H1 (cell line): Measurements from ENCODE around the gene HOXD1. TPM values are rescaled to one million over a fixed set of nuclear protein-coding genes. Genes with fewer than 3 reads are reported as not detected.

Source experiments
- CTCF ChIA-PET: fragments of 300-600 bp; sonication (Branson Sonifier 250); formaldehyde crosslinking; loops from one replicate; lab custom pipeline; 2021; ENCODE audit not compliant: partially characterized antibody; lab: Charles Lee
- POLR2A ChIA-PET: fragments of 300-600 bp; sonication (Branson Sonifier 250); formaldehyde crosslinking; loops from one replicate; lab custom pipeline; 2021; ENCODE audit warnings: inconsistent platforms; ENCODE audit not compliant: partially characterized antibody; lab: Charles Lee
- DNase-seq, 2 experiments: peaks; one replicate each; pipeline versions ENCODE4 v3.0.0 to v3.0.0-alpha.2; 2010 to 2022; ENCODE audit warnings: low spot score in 2 of 2, low read depth in 1 of 2, mixed read lengths in 1 of 2
- FAIRE-seq: peaks from 2 replicates; lab custom pipeline; 2011; peaks lifted over from hg19 to GRCh38; lab: Jason Lieb, UNC
- H2AFZ ChIP-seq: 2 replicates; pipeline ENCODE4 v1.8.1; 2012; ENCODE audit warnings: low read length, inconsistent platforms
- H2AK5ac ChIP-seq: 2 replicates; pipeline ENCODE4 v1.6.1; 2013; ENCODE audit warnings: low read depth, low read length
- H2BK120ac ChIP-seq: replicated peaks from 2 replicates; pipeline ENCODE3; 2013; ENCODE audit warnings: low read depth, low read length, inconsistent platforms
- H2BK12ac ChIP-seq: 2 replicates; pipeline ENCODE4 v1.6.1; 2013; ENCODE audit warnings: low read depth, low read length
- H2BK15ac ChIP-seq: 2 replicates; pipeline ENCODE4 v1.6.1; 2013; ENCODE audit warnings: low read length
- H2BK20ac ChIP-seq: 2 replicates; pipeline ENCODE4 v1.6.1; 2013; ENCODE audit warnings: low read length
- H2BK5ac ChIP-seq: 2 replicates; pipeline ENCODE4 v1.6.1; 2013; ENCODE audit warnings: low read depth, low read length
- H3K14ac ChIP-seq: 2 replicates; pipeline ENCODE4 v1.6.1; 2013; ENCODE audit warnings: inconsistent platforms; ENCODE audit not compliant: insufficient read length
- H3K18ac ChIP-seq: 2 replicates; pipeline ENCODE4 v1.6.1; 2013; ENCODE audit warnings: low read length; ENCODE audit errors: extremely low read depth
- H3K23ac ChIP-seq: 2 replicates; pipeline ENCODE4 v1.6.1; 2013; ENCODE audit warnings: inconsistent platforms; ENCODE audit not compliant: insufficient read length
- H3K23me2 ChIP-seq: 2 replicates; pipeline ENCODE4 v1.6.1; 2013; ENCODE audit warnings: low read depth, low read length
- H3K27ac ChIP-seq: 2 replicates; pipeline ENCODE4 v1.6.1; 2011; ENCODE audit warnings: low read depth, low read length, inconsistent platforms
- H3K27me3 ChIP-seq, 4 experiments: replicated peaks in 1 of 4; 1 replicate in 1 of 4; 2 replicates in 3 of 4; pipeline versions ENCODE4 v1.6.1 to v1.8.1; 2011 to 2013; ENCODE audit warnings: low read length in 3 of 4, mild to moderate bottlenecking in 3 of 4, inconsistent platforms in 2 of 4, mixed read lengths in 2 of 4, moderate library complexity in 1 of 4; ENCODE audit not compliant: control insufficient read depth in 3 of 4, insufficient read depth in 3 of 4; ENCODE audit errors: extremely low read depth in 1 of 4
- H3K36me3 ChIP-seq, 4 experiments: 2 replicates each; pipeline versions ENCODE4 v1.6.1 to v1.8.1; 2011 to 2013; ENCODE audit warnings: mild to moderate bottlenecking in 4 of 4, low read length in 3 of 4, moderate library complexity in 2 of 4, control low read depth in 1 of 4, inconsistent platforms in 1 of 4; ENCODE audit not compliant: insufficient read depth in 4 of 4, control insufficient read depth in 2 of 4
- H3K4ac ChIP-seq: replicated peaks from 2 replicates; pipeline ENCODE3; 2013; ENCODE audit warnings: low read length, low read depth, mixed read lengths, inconsistent platforms; ENCODE audit not compliant: insufficient read length
- H3K4me1 ChIP-seq, 4 experiments: replicated peaks in 1 of 4; 1 replicate in 1 of 4; 2 replicates in 3 of 4; pipeline versions ENCODE4 v1.6.1 to v1.8.1; 2011 to 2013; ENCODE audit warnings: low read length in 3 of 4, inconsistent platforms in 2 of 4, mixed read lengths in 1 of 4; ENCODE audit not compliant: insufficient read depth in 4 of 4, control insufficient read depth in 3 of 4
- H3K4me2 ChIP-seq, 2 experiments: 2 replicates each; pipeline versions ENCODE4 v1.6.1 to v1.8.1; 2011 to 2013; ENCODE audit warnings: low read depth in 2 of 2, low read length in 2 of 2, control low read depth in 1 of 2, inconsistent platforms in 1 of 2, mild to moderate bottlenecking in 1 of 2; ENCODE audit not compliant: insufficient read depth in 1 of 2
- H3K4me3 ChIP-seq, 4 experiments: fragments of 200-600, 300-600 bp in 1 of 4; sonication (generic), shearing (Covaris generic), sonication (Bioruptor Twin) in 1 of 4; 2 replicates each; pipeline versions ENCODE4 v1.5.1 to v1.8.1; 2011 to 2016; ENCODE audit warnings: low read length in 4 of 4, low read depth in 3 of 4, control low read depth in 2 of 4, inconsistent platforms in 2 of 4, mild to moderate bottlenecking in 2 of 4, mixed read lengths in 1 of 4, moderate library complexity in 1 of 4; ENCODE audit not compliant: insufficient read depth in 2 of 4; ENCODE audit errors: extremely low read depth in 1 of 4
- H3K56ac ChIP-seq: replicated peaks from 2 replicates; pipeline ENCODE3; 2013; ENCODE audit warnings: low read depth, mild to moderate bottlenecking, mixed read lengths, low read length, inconsistent platforms; ENCODE audit not compliant: insufficient read length
- H3K79me1 ChIP-seq: 2 replicates; pipeline ENCODE4 v1.6.1; 2013; ENCODE audit warnings: low read depth, low read length, control low read depth
- H3K79me2 ChIP-seq, 2 experiments: 2 replicates each; pipeline versions ENCODE4 v1.6.1 to v1.8.1; 2012 to 2013; ENCODE audit warnings: low read length in 2 of 2, mild to moderate bottlenecking in 2 of 2, inconsistent platforms in 1 of 2; ENCODE audit not compliant: insufficient read depth in 2 of 2, control insufficient read depth in 1 of 2
- H3K9ac ChIP-seq, 4 experiments: replicated peaks in 1 of 4; 1 replicate in 1 of 4; 2 replicates in 3 of 4; pipeline versions ENCODE4 v1.6.1 to v1.8.1; 2011 to 2013; ENCODE audit warnings: low read depth in 3 of 4, low read length in 3 of 4, control low read depth in 2 of 4, mild to moderate bottlenecking in 2 of 4, moderate library complexity in 2 of 4, inconsistent platforms in 1 of 4; ENCODE audit errors: extremely low read depth in 1 of 4
- H3K9me3 ChIP-seq, 2 experiments: 2 replicates each; pipeline versions ENCODE4 v1.6.1 to v1.8.1; 2012 to 2013; ENCODE audit warnings: mild to moderate bottlenecking in 2 of 2, moderate library complexity in 2 of 2, control low read depth in 1 of 2, inconsistent platforms in 1 of 2, low read depth in 1 of 2, low read length in 1 of 2, mixed read lengths in 1 of 2; ENCODE audit not compliant: insufficient read depth in 2 of 2
- H4K20me1 ChIP-seq, 2 experiments: replicated peaks in 1 of 2; 2 replicates each; pipeline versions ENCODE3 to v1.8.1; 2011 to 2013; ENCODE audit warnings: inconsistent platforms in 2 of 2, low read length in 2 of 2, mild to moderate bottlenecking in 1 of 2; ENCODE audit not compliant: insufficient read depth in 2 of 2, control insufficient read depth in 1 of 2
- H4K5ac ChIP-seq: 2 replicates; pipeline ENCODE4 v1.6.1; 2013; ENCODE audit warnings: low read length, low read depth, mixed read lengths, inconsistent platforms; ENCODE audit not compliant: insufficient read length
- H4K8ac ChIP-seq: 2 replicates; pipeline ENCODE4 v1.8.0; 2013; ENCODE audit warnings: mild to moderate bottlenecking, moderate library complexity, low read length, inconsistent platforms; ENCODE audit not compliant: insufficient read depth; ENCODE audit errors: extremely low read depth
- H4K91ac ChIP-seq: replicated peaks from 2 replicates; pipeline ENCODE3; 2013; ENCODE audit warnings: low read length, mixed read lengths, inconsistent platforms; ENCODE audit not compliant: insufficient read length
- EZH2 ChIP-seq: fragments of 200-600 bp; sonication (generic); IDR thresholded peaks from 2 replicates; pipeline ENCODE4 v1.7.1; 2012; ENCODE audit warnings: low read depth, mild to moderate bottlenecking, moderate library complexity, low read length, inconsistent platforms; ENCODE audit not compliant: severe bottlenecking
- RNF2 ChIP-seq: fragments of 200-900, 300-1000 bp; sonication (generic); IDR thresholded peaks from 2 replicates; pipeline ENCODE4 v1.7.1; 2016; ENCODE audit warnings: borderline replicate concordance, low read depth, mild to moderate bottlenecking, antibody characterized with exemption, low read length; ENCODE audit not compliant: poor library complexity, severe bottlenecking; ENCODE audit errors: missing control alignments
- SIRT6 ChIP-seq: IDR thresholded peaks from one replicate; pipeline ENCODE4 v1.7.1; 2012; ENCODE audit warnings: low read length, inconsistent platforms
- SUZ12 ChIP-seq: fragments of 200-600 bp; sonication (generic); IDR thresholded peaks from 2 replicates; pipeline ENCODE4 v1.6.1; 2012; ENCODE audit warnings: mild to moderate bottlenecking, inconsistent platforms, low read length, moderate library complexity, mixed read lengths
- WGBS, 2 experiments: shearing (Covaris generic) in 1 of 2; methylation state at CpG; one replicate each; pipeline versions ENCODE4 v1.1.6 to v1.1.7; 2013 to 2015; ENCODE audit warnings: low lambda C conversion rate in 2 of 2, mixed read lengths in 2 of 2, inconsistent platforms in 1 of 2, low coverage in 1 of 2, missing lambda C conversion rate in 1 of 2; ENCODE audit not compliant: insufficient replicate concordance in 2 of 2, insufficient coverage in 1 of 2, insufficient read length in 1 of 2; ENCODE audit errors: extremely low coverage in 1 of 2, missing lambda C conversion rate in 1 of 2; 5-methylcytosine and 5-hydroxymethylcytosine counted together
- polyA plus RNA-seq, 7 experiments: library from polyadenylated mRNA; depleted of rRNA in 3 of 7; stranded (reverse) in 5 of 7; unstranded in 2 of 7; fragments of >200 nt in 5 of 7; fragments of 200-250 nt in 2 of 7; gene quantifications; 1 replicate in 5 of 7; 2 replicates in 1 of 7; 4 replicates in 1 of 7; pipeline versions ENCODE4 v1.2.1 to v1.2.3, GENCODE V29; 2011 to 2013; ENCODE audit warnings: missing spikeins in 2 of 7, mixed read lengths in 2 of 7
- total RNA-seq: library from RNA; stranded (reverse); fragmentation: NEBNext Ultra II Directional; extraction: Animal tissue kit (Norgen Biotek cat#: 25700); gene quantifications from 2 replicates; pipeline ENCODE4 v1.2.1, GENCODE V29; 2021
- TF ChIP-seq, protein P1 (sequence below): IDR thresholded peaks from 2 replicates; pipeline ENCODE4 v1.6.1; 2012; ENCODE audit warnings: low read length, inconsistent platforms

The HOXD1 gene
- total and polyA plus RNA-seq, 2 of the 8 experiments (the other 6 are each of a cell fraction or from before 2014, with no cell fraction given), result 0.03 TPM; not detected in 1

DNA sequence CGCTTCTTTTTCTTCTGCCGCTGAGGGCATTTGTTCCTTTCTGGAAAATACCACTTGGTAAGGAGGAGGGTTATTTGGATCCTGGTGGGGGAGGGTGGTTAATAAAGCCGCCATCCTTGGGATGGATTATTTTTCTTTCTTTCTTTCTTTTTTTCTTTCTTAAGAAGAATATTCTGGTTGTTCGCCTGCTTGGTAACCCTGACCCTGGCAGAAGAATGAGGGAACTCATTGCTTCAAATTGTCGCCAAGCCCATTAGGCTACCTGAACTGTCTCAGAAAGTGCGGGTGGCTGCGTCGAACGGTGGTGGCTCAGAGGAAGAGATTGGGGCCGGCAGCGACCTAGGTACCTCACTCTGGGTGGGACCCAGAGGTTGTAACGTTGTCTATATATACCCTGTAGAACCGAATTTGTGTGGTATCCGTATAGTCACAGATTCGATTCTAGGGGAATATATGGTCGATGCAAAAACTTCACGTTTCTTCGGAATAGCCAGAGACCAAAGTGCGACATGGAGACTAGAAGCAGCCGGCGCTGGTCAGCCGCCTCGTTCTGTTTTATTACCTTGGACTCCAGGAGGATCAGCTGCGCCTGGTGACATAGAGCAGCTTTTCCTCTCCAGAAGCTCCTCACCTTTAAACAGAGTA, 38.4 kb upstream of the HOXD1 start:
- Histone ChIP-seq H4K8ac (no peak overlapping the region), H3K4me1 (peaks cover 0 to 10% (median 2%) of the 10 kb centered on the region in 4 experiments; a peak in 4 of 7 replicates), H2BK5ac (no peak overlapping the region), H2BK15ac (no peak overlapping the region), H2AK5ac (no peak overlapping the region), H2AFZ (no peak overlapping the region), H3K9me3 (no peaks in the 10 kb centered on the region; a peak in 1 of 4 replicates), H4K20me1 (peaks cover 17 to 42% of the 10 kb centered on the region in 2 experiments), H3K79me1 (no peaks in the 10 kb centered on the region), H4K91ac (no peak overlapping the region), H3K36me3 (peaks cover 0 to 11% (median 0%) of the 10 kb centered on the region in 4 experiments; a peak in 1 of 8 replicates), H3K23me2 (peaks cover 2% of the 10 kb centered on the region; the same call in 1 of the 2 replicates), H3K18ac (no peak overlapping the region), H4K5ac (no peak overlapping the region), H3K4me2 (no peak overlapping the region), H2BK120ac (no peak overlapping the region), H3K27me3 (peaks cover 98 to 100% (median 100%) of the 10 kb centered on the region in 4 experiments), H2BK12ac (0 out of 2 replicates have a peak overlapping the region, but pooled peaks have one; percentile 39), H2BK20ac (no peak overlapping the region), H3K79me2 (no peaks in the 10 kb centered on the region), H3K27ac (no peak overlapping the region), H3K4ac (no peak overlapping the region), H3K4me3 (no peak overlapping the region), H3K56ac (no peak overlapping the region), H3K9ac (no peak overlapping the region), H3K23ac (no peak overlapping the region), H3K14ac (no peak overlapping the region)
- FAIRE-seq (no peak), DNase-seq (no peak)
- WGBS, 2 experiments, result 20% methylated on average over 24 of the region's 24 CpGs; no CpG with 5 or more reads in 1 of the 2 experiments
- TF ChIP-seq SUZ12 (peak; percentile 92), SIRT6 (no peak), RNF2 (peak; percentile 27), EZH2 (peak; percentile 81)
- TF ChIP-seq, protein P1, sequence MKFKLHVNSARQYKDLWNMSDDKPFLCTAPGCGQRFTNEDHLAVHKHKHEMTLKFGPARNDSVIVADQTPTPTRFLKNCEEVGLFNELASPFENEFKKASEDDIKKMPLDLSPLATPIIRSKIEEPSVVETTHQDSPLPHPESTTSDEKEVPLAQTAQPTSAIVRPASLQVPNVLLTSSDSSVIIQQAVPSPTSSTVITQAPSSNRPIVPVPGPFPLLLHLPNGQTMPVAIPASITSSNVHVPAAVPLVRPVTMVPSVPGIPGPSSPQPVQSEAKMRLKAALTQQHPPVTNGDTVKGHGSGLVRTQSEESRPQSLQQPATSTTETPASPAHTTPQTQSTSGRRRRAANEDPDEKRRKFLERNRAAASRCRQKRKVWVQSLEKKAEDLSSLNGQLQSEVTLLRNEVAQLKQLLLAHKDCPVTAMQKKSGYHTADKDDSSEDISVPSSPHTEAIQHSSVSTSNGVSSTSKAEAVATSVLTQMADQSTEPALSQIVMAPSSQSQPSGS, result no peak
- POLR2A ChIA-PET, result interaction anchor here (0.7 to 1.3 kb wide), 2 partner anchors 10 to 45 kb away, joined by 3 read pairs; no protein-coding TSS in a partner anchor
- CTCF ChIA-PET, result interaction anchor here (0.9 to 4.4 kb wide), 10 partner anchors 10 to 404 kb away, joined by 3 to 36 read pairs (median 8); no protein-coding TSS in a partner anchor
